OCI-LY7 (cell line): Measurements from ENCODE around the gene ZNF536. TPM values are rescaled to one million over a fixed set of nuclear protein-coding genes. Genes with fewer than 3 reads are reported as not detected.

Experiments used
- BruUV-seq: library from RNA; stranded (reverse); fragments of 400-500 nt; replicated peaks from 2 replicates; lab custom pipeline; 2021; lab: Mats Ljungman, UMichigan
- CTCF ChIA-PET: fragments of 300-600 bp; sonication (Branson Sonifier 250); formaldehyde crosslinking; loops from one replicate; lab custom pipeline; 2022; ENCODE audit warnings: antibody characterized with exemption; ENCODE audit not compliant: unreplicated experiment; lab: Charles Lee
- POLR2A ChIA-PET: fragments of 300-600 bp; sonication (Branson Sonifier 250); formaldehyde crosslinking; loops from one replicate; lab custom pipeline; 2022; ENCODE audit warnings: antibody characterized with exemption; lab: Charles Lee
- DNase-seq: peaks from one replicate; pipeline ENCODE4 v3.0.0-alpha.2; 2015; ENCODE audit warnings: low spot score
- H2AFZ ChIP-seq: fragments of 200-600 bp; sonication (generic), shearing (Covaris generic); 2 replicates; pipeline ENCODE4 v1.6.1; 2014; ENCODE audit warnings: mild to moderate bottlenecking, antibody characterized with exemption, low read length, moderate library complexity
- H3K27ac ChIP-seq: fragments of 200-600 bp; sonication (generic); 2 replicates; pipeline ENCODE4 v1.5.1; 2014; ENCODE audit warnings: mixed run types, low read depth, mild to moderate bottlenecking, moderate library complexity, low read length, inconsistent platforms; ENCODE audit not compliant: poor library complexity, severe bottlenecking
- H3K36me3 ChIP-seq: fragments of 200-600 bp; sonication (generic); 2 replicates; pipeline ENCODE4 v1.6.1; 2014; ENCODE audit warnings: mild to moderate bottlenecking, antibody characterized with exemption, low read length, moderate library complexity, mixed read lengths; ENCODE audit not compliant: insufficient read depth
- H3K4me1 ChIP-seq: fragments of 200-600 bp; sonication (generic); 2 replicates; pipeline ENCODE4 v1.5.1; 2014; ENCODE audit warnings: mild to moderate bottlenecking, low read length; ENCODE audit not compliant: insufficient read depth, poor library complexity, severe bottlenecking
- H3K4me2 ChIP-seq: fragments of 200-600 bp; sonication (generic); 2 replicates; pipeline ENCODE4 v1.6.1; 2014; ENCODE audit warnings: mild to moderate bottlenecking, low read length
- H3K4me3 ChIP-seq: fragments of 200-600 bp; sonication (generic); 2 replicates; pipeline ENCODE4 v1.5.1; 2014; ENCODE audit warnings: mild to moderate bottlenecking, low read depth, low read length; ENCODE audit not compliant: poor library complexity, severe bottlenecking
- H3K79me2 ChIP-seq: fragments of 200-600 bp; sonication (generic); 2 replicates; pipeline ENCODE4 v1.6.1; 2016; ENCODE audit warnings: low read depth, mild to moderate bottlenecking, low read length, moderate library complexity, mixed read lengths; ENCODE audit not compliant: insufficient read depth
- H3K9me2 ChIP-seq: fragments of 200-600 bp; sonication (generic); 2 replicates; pipeline ENCODE4 v1.6.1; 2016; ENCODE audit warnings: mild to moderate bottlenecking, low read length, mixed read lengths; ENCODE audit not compliant: insufficient read depth
- H3K9me3 ChIP-seq: fragments of 200-600 bp; sonication (generic); 2 replicates; pipeline ENCODE4 v1.6.1; 2014; ENCODE audit warnings: mild to moderate bottlenecking, mixed run types, low read length, mixed read lengths
- H4K20me1 ChIP-seq: fragments of 200-600 bp; sonication (generic); 2 replicates; pipeline ENCODE4 v1.6.1; 2014; ENCODE audit warnings: mild to moderate bottlenecking, antibody characterized with exemption, low read length, moderate library complexity, mixed read lengths; ENCODE audit not compliant: insufficient read depth
- CTCF ChIP-seq: fragments of 200-600 bp; sonication (generic); conservative IDR thresholded peaks from 2 replicates; pipeline ENCODE4 v1.5.1; 2014; ENCODE audit warnings: mild to moderate bottlenecking, antibody characterized with exemption, low read length, moderate library complexity, mixed read lengths
- EZH2phosphoT487 ChIP-seq: fragments of 200-600 bp; sonication (generic); IDR thresholded peaks from 2 replicates; pipeline ENCODE4 v1.6.1; 2018; ENCODE audit warnings: low read depth, borderline replicate concordance, mild to moderate bottlenecking, mixed run types, antibody characterized with exemption, low read length, moderate library complexity, mixed read lengths
- intact Hi-C: fragments of 100-400 bp; cut with micrococcal nuclease; formaldehyde crosslinking; loops from one replicate; pipeline ENCODE4 v1.10.0; 2022; ENCODE audit not compliant: unreplicated experiment
- total RNA-seq, 2 experiments: library from RNA; depleted of rRNA in 1 of 2; stranded (reverse); fragments of >200 nt in 1 of 2; shearing (Covaris generic) in 1 of 2; gene quantifications; 2 replicates each; pipeline ENCODE4 v1.2.3, GENCODE V29; 2014 to 2022

ZNF536 gene
- total RNA-seq, 2 experiments from 2014 or later = 0.06 to 0.30 TPM

GRCh38 chr19:30419568-30420180, 47.5 kb downstream of the ZNF536 start:
- H3K9me3 ChIP-seq = no peaks in the 10 kb centered on the region
- BruUV-seq = no TSS peak
- TF ChIP-seq EZH2phosphoT487 (no peak), CTCF (no peak)
- DNase-seq = no peak
- H4K20me1 ChIP-seq = no peaks in the 10 kb centered on the region
- no peak overlapping the region for H3K27ac ChIP-seq
- no peak overlapping the region for H2AFZ ChIP-seq
- H3K79me2 ChIP-seq = no peaks in the 10 kb centered on the region
- H3K9me2 ChIP-seq = no peaks in the 10 kb centered on the region
- ChIA-PET POLR2A (interaction anchor here (0.6 to 0.7 kb wide), 2 partner anchors 14 to 966 kb away, joined by 3 to 4 read pairs; no protein-coding TSS in a partner anchor), CTCF (no interaction called here)
- no peak overlapping the region for H3K4me3 ChIP-seq
- intact Hi-C loops = no loop called here
- H3K4me2 ChIP-seq = no peak overlapping the region
- no peaks in the 10 kb centered on the region for H3K4me1 ChIP-seq
- H3K36me3 ChIP-seq = no peaks in the 10 kb centered on the region

GRCh38 chr19:30420316-30420715, 48.1 kb downstream of the ZNF536 start:
- no peak for DNase-seq
- Histone ChIP-seq H3K27ac (no peak overlapping the region), H3K4me2 (no peak overlapping the region), H3K79me2 (no peaks in the 10 kb centered on the region), H3K9me3 (no peaks in the 10 kb centered on the region), H2AFZ (no peak overlapping the region), H4K20me1 (no peaks in the 10 kb centered on the region), H3K36me3 (no peaks in the 10 kb centered on the region), H3K4me1 (no peaks in the 10 kb centered on the region), H3K9me2 (no peaks in the 10 kb centered on the region), H3K4me3 (no peak overlapping the region)
- ChIA-PET CTCF (no interaction called here), POLR2A (interaction anchor here (0.6 to 0.7 kb wide), 2 partner anchors 14 to 965 kb away, joined by 3 to 4 read pairs; no protein-coding TSS in a partner anchor)
- intact Hi-C loops = no loop called here
- no TSS peak for BruUV-seq
- TF ChIP-seq CTCF = no peak
- TF ChIP-seq EZH2phosphoT487 = no peak

- no peak for DNase-seq
- no peak overlapping the region for H3K27ac ChIP-seq
- H3K9me2 ChIP-seq = no peaks in the 10 kb centered on the region
- intact Hi-C loops = no loop called here
- no peaks in the 10 kb centered on the region for H4K20me1 ChIP-seq
- ChIA-PET CTCF (no interaction called here), POLR2A (interaction anchor here (0.6 kb wide), 1 partner anchor 48 kb away, joined by 3 read pairs; no protein-coding TSS in a partner anchor)
- no peaks in the 10 kb centered on the region for H3K4me1 ChIP-seq
- no peak overlapping the region for H3K4me3 ChIP-seq
- no peaks in the 10 kb centered on the region for H3K9me3 ChIP-seq
- H3K36me3 ChIP-seq = no peaks in the 10 kb centered on the region
- H2AFZ ChIP-seq = no peak overlapping the region
- BruUV-seq = no TSS peak
- TF ChIP-seq CTCF (no peak), EZH2phosphoT487 (no peak)
- H3K4me2 ChIP-seq = no peak overlapping the region
- H3K79me2 ChIP-seq = no peaks in the 10 kb centered on the region
These were observed 48.7 kb downstream of the ZNF536 start for GRCh38 chr19:30420881-30421280.
